Fibroblast of skin of right biceps (primary cell): ENCODE results near the gene ERCC1.

ENCODE experiments used
- DNase-seq: peaks from one replicate; pipeline ENCODE4 v3.0.0-alpha.2; 2013

Gene ERCC1

GRCh38 chr19:45404557-45405434 lies 18.9 kb downstream of the ERCC1 start, which contains the start of gene PPP1R13L:
Gene PPP1R13L, minus strand, starts transcription at chr19:45405069. Its CDS starts 6,751 bp downstream, at chr19:45398318.
- peak; percentile 88 for DNase-seq

- peak; percentile 57 for DNase-seq
Measured at GRCh38 chr19:45403781-45404556, 19.7 kb downstream of the ERCC1 start.

- DNase-seq: peak; percentile 22
Measured at GRCh38 chr19:45403272-45403671, 20.4 kb downstream of the ERCC1 start.

- DNase-seq: peak; percentile 75
Measured at GRCh38 chr19:45402298-45403061, 21.2 kb downstream of the ERCC1 start.

- no peak for DNase-seq
Measured at GRCh38 chr19:45401815-45402214, 21.9 kb downstream of the ERCC1 start.

- DNase-seq: no peak
Measured at GRCh38 chr19:45400192-45400591, 23.5 kb downstream of the ERCC1 start.

- peak; percentile 26 for DNase-seq
Measured at GRCh38 chr19:45395821-45396617, 27.7 kb downstream of the ERCC1 start.

- no peak for DNase-seq
Measured at GRCh38 chr19:45391871-45392665, 31.6 kb downstream of the ERCC1 start.

GRCh38 chr19:45391346-45391745 lies 32.4 kb downstream of the ERCC1 start:
- no peak for DNase-seq

GRCh38 chr19:45385392-45386221 lies 38.1 kb downstream of the ERCC1 start:
- DNase-seq: no peak

- DNase-seq: no peak
Measured at GRCh38 chr19:45382426-45382825, 41.3 kb downstream of the ERCC1 start.

- no peak for DNase-seq
Measured at GRCh38 chr19:45380107-45380506, 43.6 kb downstream of the ERCC1 start.

- DNase-seq: peak; percentile 99
Measured at GRCh38 chr19:45376045-45376724, 47.5 kb downstream of the ERCC1 start.

- DNase-seq: peak; percentile 100
Measured at GRCh38 chr19:45370410-45371204, 53.1 kb downstream of the ERCC1 start, which contains the start of gene ERCC2. Gene ERCC2, minus strand, starts transcription at chr19:45370573. Its CDS starts 33 bp downstream, at chr19:45370540.

GRCh38 chr19:45368737-45369340 lies 54.9 kb downstream of the ERCC1 start:
- no peak for DNase-seq

GRCh38 chr19:45368127-45368526 lies 55.6 kb downstream of the ERCC1 start:
- no peak for DNase-seq

GRCh38 chr19:45364696-45365095 lies 59.0 kb downstream of the ERCC1 start:
- no peak for DNase-seq

GRCh38 chr19:45363861-45364459 lies 59.8 kb downstream of the ERCC1 start:
- no peak for DNase-seq
